GM19468 (cell line): Measurements from ENCODE around the gene SDHAF1.

ENCODE experiments used
- ATAC-seq: cut with Tn5 transposase; IDR thresholded peaks from one replicate; pipeline ENCODE4 v1.9.1; 2021; ENCODE audit warnings: mild to moderate bottlenecking, moderate library complexity, moderate number of reproducible peaks; ENCODE audit not compliant: unreplicated experiment; ENCODE audit errors: extremely low read depth

SDHAF1 gene

GRCh38 chr19:35986664-35987570 lies 8.1 kb upstream of the SDHAF1 start:
- ATAC-seq: no peak

GRCh38 chr19:35987571-35987896 lies 7.5 kb upstream of the SDHAF1 start:
- ATAC-seq: no peak

GRCh38 chr19:35988824-35989223 lies 6.2 kb upstream of the SDHAF1 start:
- no peak for ATAC-seq

- no peak for ATAC-seq
Measured at GRCh38 chr19:35990156-35990555, 4.8 kb upstream of the SDHAF1 start.

- ATAC-seq: no peak
Measured at GRCh38 chr19:35990771-35991730, 3.9 kb upstream of the SDHAF1 start.

- ATAC-seq: no peak
Measured at GRCh38 chr19:35991731-35992450, 3.1 kb upstream of the SDHAF1 start.

GRCh38 chr19:35992907-35993765 lies 1.9 kb upstream of the SDHAF1 start:
- no peak for ATAC-seq

GRCh38 chr19:35993923-35994598 lies 927 bp upstream of the SDHAF1 start:
- ATAC-seq: no peak

GRCh38 chr19:35996777-35997176 lies 1.8 kb downstream of the SDHAF1 start:
- ATAC-seq: no peak

- no peak for ATAC-seq
Measured at GRCh38 chr19:36001605-36002004, 6.6 kb downstream of the SDHAF1 start.

- ATAC-seq: no peak
Measured at GRCh38 chr19:36003284-36003683, 8.3 kb downstream of the SDHAF1 start.

GRCh38 chr19:36006955-36007354 lies 12.0 kb downstream of the SDHAF1 start:
- no peak for ATAC-seq

GRCh38 chr19:36008336-36008978 lies 13.5 kb downstream of the SDHAF1 start, which contains the start of gene SYNE4:
Gene SYNE4 (minus strand): TSS chr19:36008813. CDS start chr19:36008681, 132 bp downstream.
- ATAC-seq: no peak

- ATAC-seq: no peak
Measured at GRCh38 chr19:36009220-36009619, 14.2 kb downstream of the SDHAF1 start.

- ATAC-seq: no peak
Measured at GRCh38 chr19:36009633-36010379, 14.8 kb downstream of the SDHAF1 start.

- no peak for ATAC-seq
Measured at GRCh38 chr19:36010402-36010801, 15.4 kb downstream of the SDHAF1 start.

- no peak for ATAC-seq
Measured at GRCh38 chr19:36013280-36014011, 18.5 kb downstream of the SDHAF1 start.
